GM20000 (cell line): ENCODE results near the gene PCDHB16.
"Not testable (repeated sequence)": the region's sequence is repeated elsewhere in the genome, so short reads cannot be mapped to it uniquely, and the experiment has no call there.

Source experiments
- DNase-seq: peaks from one replicate; pipeline ENCODE4 v3.0.0; 2012; ENCODE audit warnings: low spot score
- TF ChIP-seq, protein P1 (sequence below): IDR thresholded peaks from 2 replicates; pipeline ENCODE4 v1.5.1; 2012; ENCODE audit warnings: mild to moderate bottlenecking, control low read depth; ENCODE audit errors: extremely low read depth, missing control alignments

Gene PCDHB16

DNA sequence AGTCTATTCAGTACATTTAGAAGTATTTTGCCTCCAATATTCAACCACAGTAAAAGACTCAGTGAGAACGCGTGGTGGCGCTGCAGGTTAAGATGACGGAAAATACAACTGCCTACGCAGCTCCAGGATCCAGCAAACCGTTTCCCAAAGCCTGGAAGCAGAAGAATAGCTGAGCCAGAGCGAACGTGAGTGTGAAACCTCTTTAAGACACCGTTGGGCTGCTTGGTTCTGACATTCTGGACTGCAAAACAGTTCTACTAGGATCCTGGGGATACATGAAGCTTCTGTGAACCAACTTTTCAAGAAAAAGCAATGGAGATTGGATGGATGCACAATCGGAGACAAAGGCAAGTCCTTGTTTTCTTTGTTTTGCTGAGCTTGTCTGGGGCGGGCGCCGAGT lies at the start of gene PCDHB16:
PCDHB16 (plus strand) TSS at position 140 of the 400 bp plus-strand sequence; CDS start at position 313, 173 bp downstream.
- TF ChIP-seq, protein P1, sequence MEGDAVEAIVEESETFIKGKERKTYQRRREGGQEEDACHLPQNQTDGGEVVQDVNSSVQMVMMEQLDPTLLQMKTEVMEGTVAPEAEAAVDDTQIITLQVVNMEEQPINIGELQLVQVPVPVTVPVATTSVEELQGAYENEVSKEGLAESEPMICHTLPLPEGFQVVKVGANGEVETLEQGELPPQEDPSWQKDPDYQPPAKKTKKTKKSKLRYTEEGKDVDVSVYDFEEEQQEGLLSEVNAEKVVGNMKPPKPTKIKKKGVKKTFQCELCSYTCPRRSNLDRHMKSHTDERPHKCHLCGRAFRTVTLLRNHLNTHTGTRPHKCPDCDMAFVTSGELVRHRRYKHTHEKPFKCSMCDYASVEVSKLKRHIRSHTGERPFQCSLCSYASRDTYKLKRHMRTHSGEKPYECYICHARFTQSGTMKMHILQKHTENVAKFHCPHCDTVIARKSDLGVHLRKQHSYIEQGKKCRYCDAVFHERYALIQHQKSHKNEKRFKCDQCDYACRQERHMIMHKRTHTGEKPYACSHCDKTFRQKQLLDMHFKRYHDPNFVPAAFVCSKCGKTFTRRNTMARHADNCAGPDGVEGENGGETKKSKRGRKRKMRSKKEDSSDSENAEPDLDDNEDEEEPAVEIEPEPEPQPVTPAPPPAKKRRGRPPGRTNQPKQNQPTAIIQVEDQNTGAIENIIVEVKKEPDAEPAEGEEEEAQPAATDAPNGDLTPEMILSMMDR, result no peak
- no peak for DNase-seq

- TF ChIP-seq, protein P1, result peak; percentile 5
- no peak for DNase-seq
Measured at GRCh38 chr5:141135030-141135717, 47.0 kb upstream of the PCDHB16 start, which contains the start of gene PCDHB5. Gene PCDHB5, plus strand, starts transcription at chr5:141135206. Its CDS starts 229 bp downstream, at chr5:141135435.

GRCh38 chr5:141135718-141136266 lies 46.4 kb upstream of the PCDHB16 start:
- no peak for DNase-seq
- TF ChIP-seq, protein P1, result no peak

DNA sequence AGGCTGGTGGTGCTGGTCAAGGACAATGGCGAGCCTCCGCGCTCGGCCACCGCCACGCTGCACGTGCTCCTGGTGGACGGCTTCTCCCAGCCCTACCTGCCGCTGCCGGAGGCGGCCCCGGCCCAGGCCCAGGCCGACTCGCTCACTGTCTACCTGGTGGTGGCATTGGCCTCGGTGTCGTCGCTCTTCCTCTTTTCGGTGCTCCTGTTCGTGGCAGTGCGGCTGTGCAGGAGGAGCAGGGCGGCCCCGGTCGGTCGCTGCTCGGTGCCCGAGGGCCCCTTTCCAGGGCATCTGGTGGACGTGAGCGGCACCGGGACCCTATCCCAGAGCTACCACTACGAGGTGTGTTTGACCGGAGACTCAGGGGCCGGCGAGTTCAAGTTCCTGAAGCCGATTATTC lies 44.8 kb upstream of the PCDHB16 start:
- DNase-seq, result not testable (repeated sequence)

- TF ChIP-seq, protein P1, result no peak
- DNase-seq, result no peak
Measured at GRCh38 chr5:141149812-141150211, 32.4 kb upstream of the PCDHB16 start, which contains the start of gene PCDHB6. Gene PCDHB6, plus strand, starts transcription at chr5:141150057. Its CDS starts 201 bp downstream, at chr5:141150258.

DNA sequence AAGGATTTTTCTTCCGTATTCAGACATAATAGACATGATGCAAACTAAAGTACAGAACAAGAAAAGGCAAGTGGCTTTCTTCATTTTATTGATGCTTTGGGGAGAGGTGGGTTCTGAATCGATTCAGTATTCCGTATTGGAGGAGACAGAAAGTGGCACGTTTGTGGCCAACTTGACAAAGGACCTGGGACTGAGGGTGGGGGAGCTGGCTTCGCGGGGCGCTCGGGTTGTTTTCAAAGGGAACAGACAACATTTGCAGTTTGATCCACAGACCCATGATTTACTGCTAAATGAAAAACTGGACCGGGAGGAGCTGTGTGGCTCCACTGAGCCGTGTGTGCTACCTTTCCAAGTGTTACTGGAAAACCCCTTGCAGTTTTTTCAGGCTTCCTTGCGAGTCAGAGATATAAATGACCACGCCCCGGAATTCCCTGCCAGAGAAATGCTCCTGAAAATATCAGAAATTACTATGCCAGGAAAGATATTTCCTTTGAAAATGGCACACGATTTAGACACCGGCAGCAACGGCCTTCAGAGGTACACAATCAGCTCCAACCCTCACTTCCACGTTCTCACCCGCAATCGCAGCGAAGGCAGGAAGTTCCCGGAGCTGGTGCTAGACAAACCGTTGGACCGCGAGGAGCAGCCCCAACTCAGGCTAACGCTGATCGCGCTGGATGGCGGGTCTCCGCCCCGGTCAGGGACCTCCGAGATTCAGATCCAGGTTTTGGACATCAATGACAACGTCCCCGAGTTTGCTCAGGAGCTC lies 31.8 kb upstream of the PCDHB16 start:
- TF ChIP-seq, protein P1, result no peak
- no peak for DNase-seq

DNA sequence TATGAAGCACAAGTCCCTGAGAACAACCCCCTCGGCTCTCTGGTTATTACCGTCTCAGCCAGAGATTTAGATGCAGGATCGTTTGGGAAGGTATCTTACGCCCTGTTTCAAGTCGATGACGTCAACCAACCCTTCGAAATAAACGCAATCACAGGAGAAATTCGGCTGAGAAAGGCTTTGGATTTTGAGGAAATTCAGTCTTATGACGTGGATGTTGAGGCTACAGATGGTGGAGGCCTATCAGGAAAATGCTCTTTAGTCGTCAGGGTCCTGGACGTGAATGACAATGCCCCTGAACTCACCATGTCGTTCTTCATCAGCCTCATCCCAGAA lies 31.2 kb upstream of the PCDHB16 start:
- DNase-seq, result no peak

GRCh38 chr5:141151632-141152031 lies 30.6 kb upstream of the PCDHB16 start:
- not testable (repeated sequence) for DNase-seq

More for the DNA sequence above, 31.2 kb upstream of the PCDHB16 start:
- TF ChIP-seq, protein P1, result no peak

DNA sequence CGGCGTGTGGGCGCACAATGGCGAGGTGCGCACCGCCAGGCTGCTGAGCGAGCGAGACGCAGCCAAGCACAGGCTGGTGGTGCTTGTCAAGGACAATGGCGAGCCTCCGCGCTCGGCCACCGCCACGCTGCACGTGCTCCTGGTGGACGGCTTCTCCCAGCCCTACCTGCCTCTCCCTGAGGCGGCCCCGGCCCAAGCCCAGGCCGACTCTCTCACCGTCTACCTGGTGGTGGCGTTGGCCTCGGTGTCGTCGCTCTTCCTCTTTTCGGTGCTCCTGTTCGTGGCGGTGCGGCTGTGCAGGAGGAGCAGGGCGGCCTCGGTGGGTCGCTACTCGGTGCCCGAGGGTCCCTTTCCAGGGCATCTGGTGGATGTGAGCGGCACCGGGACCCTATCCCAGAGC lies 30.1 kb upstream of the PCDHB16 start:
- DNase-seq, result not testable (repeated sequence)
